Spleen (tissue), 7 donors: ENCODE results near the gene RANBP3.

Experiments used
- POLR2A ChIP-seq, 3 donors: fragments of 450-650 bp; IDR thresholded peaks; one replicate each; pipeline ENCODE4 v1.5.1; 2017; ENCODE audit warnings: antibody characterized with exemption in 3 of 3, mild to moderate bottlenecking in 1 of 3
- TF ChIP-seq, protein P1 (sequence below), 11 experiments: fragments of 200-600 bp in 7 of 11; fragments of 450-650 bp in 4 of 11; sonication (generic) in 4 of 11; IDR thresholded peaks in 8 of 11; conservative IDR thresholded peaks in 3 of 11; 1 replicate in 7 of 11; 2 replicates in 4 of 11; pipeline versions ENCODE4 v1.4.0 to v1.8.0; 2016 to 2021; ENCODE audit warnings: antibody characterized with exemption in 11 of 11, inconsistent platforms in 4 of 11, mild to moderate bottlenecking in 1 of 11
- donor health status: DM: no; HTN: no; CAD: no; lungs with moderate emphysema.
- donor health status: DM: no; HTN: no; CAD: no.
- donor health status: DM: no; HTN: no; CAD: no.

DNA sequence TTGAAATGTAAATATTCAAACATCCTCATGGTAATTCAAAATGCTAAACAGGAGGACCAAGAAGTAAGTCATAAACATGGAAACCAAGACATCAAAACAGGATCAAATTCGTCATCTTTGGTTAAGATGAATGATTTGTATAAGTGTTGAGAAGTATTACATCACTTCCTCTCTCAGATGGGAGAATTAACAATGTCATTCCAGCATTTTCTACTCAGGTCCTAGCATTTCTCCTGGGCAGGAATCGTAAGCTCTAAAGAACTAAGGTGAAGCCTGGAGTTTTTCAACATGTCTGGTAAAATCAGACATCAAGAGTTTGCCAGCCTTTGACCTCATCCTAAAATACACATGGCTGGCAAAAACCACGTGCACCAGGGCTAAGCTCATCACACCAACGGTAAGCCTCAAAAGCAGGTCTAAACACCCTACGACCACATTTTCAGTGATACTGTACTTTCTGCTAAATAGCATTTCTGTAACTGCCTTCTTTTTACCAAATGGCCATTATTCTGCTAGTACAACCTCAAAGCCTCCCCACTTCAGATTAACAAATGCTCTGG is 24.8 kb downstream of the RANBP3 start:
- TF ChIP-seq, protein P1, sequence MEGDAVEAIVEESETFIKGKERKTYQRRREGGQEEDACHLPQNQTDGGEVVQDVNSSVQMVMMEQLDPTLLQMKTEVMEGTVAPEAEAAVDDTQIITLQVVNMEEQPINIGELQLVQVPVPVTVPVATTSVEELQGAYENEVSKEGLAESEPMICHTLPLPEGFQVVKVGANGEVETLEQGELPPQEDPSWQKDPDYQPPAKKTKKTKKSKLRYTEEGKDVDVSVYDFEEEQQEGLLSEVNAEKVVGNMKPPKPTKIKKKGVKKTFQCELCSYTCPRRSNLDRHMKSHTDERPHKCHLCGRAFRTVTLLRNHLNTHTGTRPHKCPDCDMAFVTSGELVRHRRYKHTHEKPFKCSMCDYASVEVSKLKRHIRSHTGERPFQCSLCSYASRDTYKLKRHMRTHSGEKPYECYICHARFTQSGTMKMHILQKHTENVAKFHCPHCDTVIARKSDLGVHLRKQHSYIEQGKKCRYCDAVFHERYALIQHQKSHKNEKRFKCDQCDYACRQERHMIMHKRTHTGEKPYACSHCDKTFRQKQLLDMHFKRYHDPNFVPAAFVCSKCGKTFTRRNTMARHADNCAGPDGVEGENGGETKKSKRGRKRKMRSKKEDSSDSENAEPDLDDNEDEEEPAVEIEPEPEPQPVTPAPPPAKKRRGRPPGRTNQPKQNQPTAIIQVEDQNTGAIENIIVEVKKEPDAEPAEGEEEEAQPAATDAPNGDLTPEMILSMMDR (IDR thresholded peaks at IDR 0.05 in 8 of 11, conservative IDR thresholded peaks at IDR 0.05 in 3 of 11): no peak
- TF ChIP-seq POLR2A (IDR thresholded peaks at IDR 0.05): no peak
